ENCODE results near the gene NHLH1.

GRCh38 chr1:160376525-160377131 is 9.8 kb downstream of the NHLH1 start:
- TF ChIP-seq CTCF (IDR thresholded peaks at IDR 0.05): peak; percentile 83
- TF ChIP-seq EZH2 (IDR thresholded peaks at IDR 0.05; ENCODE audit: borderline replicate concordance, insufficient read depth, low read depth, low read length, poor library complexity, severe bottlenecking): no peak

Measured in B cell (primary cell).